Limb (tissue), 2 donors: ENCODE results near the gene DLG1.
A peak's percentile ranks its signal among the peaks of the same experiment; 100 is the strongest.

Experiments
- DNase-seq, 2 donors: peaks; one replicate each; pipeline ENCODE4 v3.0.0-alpha.2; 2016; ENCODE audit errors: extremely low spot score in 2 of 2

DLG1 gene

GRCh38 chr3:197015790-197016736 lies 282.3 kb downstream of the DLG1 start:
- DNase-seq, result no peak

- DNase-seq, result no peak
Measured at GRCh38 chr3:197014942-197015575, 283.4 kb downstream of the DLG1 start.

- DNase-seq, result no peak
Measured at GRCh38 chr3:197014024-197014423, 284.4 kb downstream of the DLG1 start.

- DNase-seq, result no peak
Measured at GRCh38 chr3:197012540-197012883, 285.9 kb downstream of the DLG1 start.

GRCh38 chr3:197011780-197012539 lies 286.5 kb downstream of the DLG1 start:
- DNase-seq, result no peak

- DNase-seq, result peak in 1 of 2 donors; percentile 62
Measured at GRCh38 chr3:197010556-197011351, 287.7 kb downstream of the DLG1 start.

GRCh38 chr3:197009532-197010019 lies 288.8 kb downstream of the DLG1 start:
- peak in 1 of 2 donors; percentile 30 for DNase-seq

GRCh38 chr3:197008436-197009209 lies 289.8 kb downstream of the DLG1 start:
- no peak for DNase-seq

- no peak for DNase-seq
Measured at GRCh38 chr3:197007953-197008352, 290.5 kb downstream of the DLG1 start.

- DNase-seq, result no peak
Measured at GRCh38 chr3:197007296-197007940, 291.0 kb downstream of the DLG1 start.

GRCh38 chr3:197006860-197007259 lies 291.6 kb downstream of the DLG1 start:
- DNase-seq, result no peak

- no peak for DNase-seq
Measured at GRCh38 chr3:197006446-197006845, 292.0 kb downstream of the DLG1 start.

GRCh38 chr3:197003461-197004385 lies 294.7 kb downstream of the DLG1 start:
- DNase-seq, result peak in 1 of 2 donors; percentile 67

- DNase-seq, result peak; percentile 40 to 87
Measured at GRCh38 chr3:197002701-197003454, 295.5 kb downstream of the DLG1 start.

- DNase-seq, result peak in 1 of 2 donors; percentile 69
Measured at GRCh38 chr3:197001972-197002700, 296.3 kb downstream of the DLG1 start.

GRCh38 chr3:197001106-197001971 lies 297.1 kb downstream of the DLG1 start:
- DNase-seq, result no peak
